Effector CD8-positive, alpha-beta T cell (primary cell): Measurements from ENCODE around the gene SLC7A9.
"Not testable (repeated sequence)": the region's sequence is repeated elsewhere in the genome, so short reads cannot be mapped to it uniquely, and the experiment has no call there.

Experiments
- DNase-seq: peaks from one replicate; lab custom pipeline; 2025; lab: John Stamatoyannopoulos, UW

Gene SLC7A9

GRCh38 chr19:32885255-32885654, 15.7 kb upstream of the SLC7A9 start:
- DNase-seq, result not testable (repeated sequence)

GRCh38 chr19:32881766-32882165, 12.2 kb upstream of the SLC7A9 start:
- DNase-seq, result no peak

- DNase-seq, result no peak
Measured at GRCh38 chr19:32880622-32881021, 11.1 kb upstream of the SLC7A9 start.

- DNase-seq, result no peak
Measured at GRCh38 chr19:32879741-32880140, 10.2 kb upstream of the SLC7A9 start.

GRCh38 chr19:32878988-32879387, 9.4 kb upstream of the SLC7A9 start:
- no peak for DNase-seq

- DNase-seq, result no peak
Measured at GRCh38 chr19:32877977-32878745, 8.6 kb upstream of the SLC7A9 start.

GRCh38 chr19:32877323-32877912, 7.9 kb upstream of the SLC7A9 start:
- no peak for DNase-seq

GRCh38 chr19:32876919-32877285, 7.3 kb upstream of the SLC7A9 start:
- DNase-seq, result no peak

- DNase-seq, result no peak
Measured at GRCh38 chr19:32876236-32876918, 6.8 kb upstream of the SLC7A9 start.

GRCh38 chr19:32875428-32875827, 5.9 kb upstream of the SLC7A9 start:
- DNase-seq, result no peak

GRCh38 chr19:32874605-32875004, 5.0 kb upstream of the SLC7A9 start:
- DNase-seq, result no peak

- no peak for DNase-seq
Measured at GRCh38 chr19:32873247-32873959, 3.8 kb upstream of the SLC7A9 start.

- DNase-seq, result no peak
Measured at GRCh38 chr19:32872391-32872790, 2.8 kb upstream of the SLC7A9 start.

GRCh38 chr19:32870981-32871451, 1.4 kb upstream of the SLC7A9 start:
- DNase-seq, result no peak

- DNase-seq, result no peak
Measured at GRCh38 chr19:32869966-32870573, 503 bp upstream of the SLC7A9 start.

- DNase-seq, result no peak
Measured at GRCh38 chr19:32868206-32868950, 1.2 kb downstream of the SLC7A9 start.

GRCh38 chr19:32867436-32867835, 2.1 kb downstream of the SLC7A9 start:
- DNase-seq, result not testable (repeated sequence)

GRCh38 chr19:32866564-32867265, 2.9 kb downstream of the SLC7A9 start:
- no peak for DNase-seq

- no peak for DNase-seq
Measured at GRCh38 chr19:32866061-32866460, 3.5 kb downstream of the SLC7A9 start.

GRCh38 chr19:32865326-32865725, 4.2 kb downstream of the SLC7A9 start:
- no peak for DNase-seq
